OCI-LY7 (cell line): Measurements from ENCODE around the gene AP1G2. TPM values are rescaled to one million over a fixed set of nuclear protein-coding genes. Genes with fewer than 3 reads are reported as not detected.

Experiments
- BruUV-seq: library from RNA; stranded (reverse); fragments of 400-500 nt; replicated peaks from 2 replicates; lab custom pipeline; 2021; lab: Mats Ljungman, UMichigan
- CTCF ChIA-PET: fragments of 300-600 bp; sonication (Branson Sonifier 250); formaldehyde crosslinking; loops from one replicate; lab custom pipeline; 2022; ENCODE audit warnings: antibody characterized with exemption; ENCODE audit not compliant: unreplicated experiment; lab: Charles Lee
- POLR2A ChIA-PET: fragments of 300-600 bp; sonication (Branson Sonifier 250); formaldehyde crosslinking; loops from one replicate; lab custom pipeline; 2022; ENCODE audit warnings: antibody characterized with exemption; lab: Charles Lee
- DNase-seq: peaks from one replicate; pipeline ENCODE4 v3.0.0-alpha.2; 2015; ENCODE audit warnings: low spot score
- H2AFZ ChIP-seq: fragments of 200-600 bp; sonication (generic), shearing (Covaris generic); 2 replicates; pipeline ENCODE4 v1.6.1; 2014; ENCODE audit warnings: mild to moderate bottlenecking, antibody characterized with exemption, low read length, moderate library complexity
- H3K27ac ChIP-seq: fragments of 200-600 bp; sonication (generic); 2 replicates; pipeline ENCODE4 v1.5.1; 2014; ENCODE audit warnings: mixed run types, low read depth, mild to moderate bottlenecking, moderate library complexity, low read length, inconsistent platforms; ENCODE audit not compliant: poor library complexity, severe bottlenecking
- H3K36me3 ChIP-seq: fragments of 200-600 bp; sonication (generic); 2 replicates; pipeline ENCODE4 v1.6.1; 2014; ENCODE audit warnings: mild to moderate bottlenecking, antibody characterized with exemption, low read length, moderate library complexity, mixed read lengths; ENCODE audit not compliant: insufficient read depth
- H3K4me1 ChIP-seq: fragments of 200-600 bp; sonication (generic); 2 replicates; pipeline ENCODE4 v1.5.1; 2014; ENCODE audit warnings: mild to moderate bottlenecking, low read length; ENCODE audit not compliant: insufficient read depth, poor library complexity, severe bottlenecking
- H3K4me2 ChIP-seq: fragments of 200-600 bp; sonication (generic); 2 replicates; pipeline ENCODE4 v1.6.1; 2014; ENCODE audit warnings: mild to moderate bottlenecking, low read length
- H3K4me3 ChIP-seq: fragments of 200-600 bp; sonication (generic); 2 replicates; pipeline ENCODE4 v1.5.1; 2014; ENCODE audit warnings: mild to moderate bottlenecking, low read depth, low read length; ENCODE audit not compliant: poor library complexity, severe bottlenecking
- H3K79me2 ChIP-seq: fragments of 200-600 bp; sonication (generic); 2 replicates; pipeline ENCODE4 v1.6.1; 2016; ENCODE audit warnings: low read depth, mild to moderate bottlenecking, low read length, moderate library complexity, mixed read lengths; ENCODE audit not compliant: insufficient read depth
- H3K9me2 ChIP-seq: fragments of 200-600 bp; sonication (generic); 2 replicates; pipeline ENCODE4 v1.6.1; 2016; ENCODE audit warnings: mild to moderate bottlenecking, low read length, mixed read lengths; ENCODE audit not compliant: insufficient read depth
- H3K9me3 ChIP-seq: fragments of 200-600 bp; sonication (generic); 2 replicates; pipeline ENCODE4 v1.6.1; 2014; ENCODE audit warnings: mild to moderate bottlenecking, mixed run types, low read length, mixed read lengths
- H4K20me1 ChIP-seq: fragments of 200-600 bp; sonication (generic); 2 replicates; pipeline ENCODE4 v1.6.1; 2014; ENCODE audit warnings: mild to moderate bottlenecking, antibody characterized with exemption, low read length, moderate library complexity, mixed read lengths; ENCODE audit not compliant: insufficient read depth
- CTCF ChIP-seq: fragments of 200-600 bp; sonication (generic); conservative IDR thresholded peaks from 2 replicates; pipeline ENCODE4 v1.5.1; 2014; ENCODE audit warnings: mild to moderate bottlenecking, antibody characterized with exemption, low read length, moderate library complexity, mixed read lengths
- EZH2phosphoT487 ChIP-seq: fragments of 200-600 bp; sonication (generic); IDR thresholded peaks from 2 replicates; pipeline ENCODE4 v1.6.1; 2018; ENCODE audit warnings: low read depth, borderline replicate concordance, mild to moderate bottlenecking, mixed run types, antibody characterized with exemption, low read length, moderate library complexity, mixed read lengths
- intact Hi-C: fragments of 100-400 bp; cut with micrococcal nuclease; formaldehyde crosslinking; loops from one replicate; pipeline ENCODE4 v1.10.0; 2022; ENCODE audit not compliant: unreplicated experiment
- total RNA-seq, 2 experiments: library from RNA; depleted of rRNA in 1 of 2; stranded (reverse); fragments of >200 nt in 1 of 2; shearing (Covaris generic) in 1 of 2; gene quantifications; 2 replicates each; pipeline ENCODE4 v1.2.3, GENCODE V29; 2014 to 2022

Gene AP1G2
- total RNA-seq, 2 experiments from 2014 or later = 129 to 209 TPM

- H3K27ac ChIP-seq = peak overlapping the region; percentile 58
- TF ChIP-seq EZH2phosphoT487 = no peak
- no peak for TF ChIP-seq CTCF
These were observed 9.1 kb downstream of the AP1G2 start for GRCh38 chr14:23558346-23559009.

GRCh38 chr14:23557946-23558345 is 9.6 kb downstream of the AP1G2 start:
- CTCF ChIA-PET = interaction anchor here (0.6 kb wide), 1 partner anchor 1972 kb away, joined by 3 read pairs; no protein-coding TSS in a partner anchor
- intact Hi-C loops = loop anchor here (2.0 to 10.0 kb wide), 2 partner anchors 237 to 887 kb away; partner anchors contain the start of genes PABPN1 and SDR39U1
- BruUV-seq = no TSS peak
- TF ChIP-seq EZH2phosphoT487 (no peak), CTCF (no peak)
- H2AFZ ChIP-seq = no peak overlapping the region
- no peak for DNase-seq
- POLR2A ChIA-PET = interaction anchor here (0.6 to 2.1 kb wide), 7 partner anchors 9 to 242 kb away, joined by 3 to 9 read pairs (median 4); partner anchors contain the start of gene AP1G2
- H3K36me3 ChIP-seq = peaks cover 48% of the 10 kb centered on the region
- no peaks in the 10 kb centered on the region for H4K20me1 ChIP-seq
- no peaks in the 10 kb centered on the region for H3K9me3 ChIP-seq
- H3K4me3 ChIP-seq = peak overlapping the region; percentile 72
- peaks cover 21% of the 10 kb centered on the region for H3K4me1 ChIP-seq
- H3K27ac ChIP-seq = peak overlapping the region; percentile 58
- peaks cover 17% of the 10 kb centered on the region for H3K79me2 ChIP-seq
- no peaks in the 10 kb centered on the region for H3K9me2 ChIP-seq
- peak overlapping the region; percentile 91 for H3K4me2 ChIP-seq

More at GRCh38 chr14:23558346-23559009, 9.1 kb downstream of the AP1G2 start:
- H3K4me2 ChIP-seq = peak overlapping the region; percentile 91
- H2AFZ ChIP-seq = no peak overlapping the region
- DNase-seq = no peak
- H4K20me1 ChIP-seq = no peaks in the 10 kb centered on the region
- no peaks in the 10 kb centered on the region for H3K9me2 ChIP-seq
- intact Hi-C loops = loop anchor here (10.0 kb wide), 1 partner anchor 886 kb away; the partner anchor contains the start of gene SDR39U1
- H3K36me3 ChIP-seq = peaks cover 54% of the 10 kb centered on the region
- H3K4me1 ChIP-seq = peaks cover 21% of the 10 kb centered on the region
- POLR2A ChIA-PET = interaction anchor here (0.6 to 2.1 kb wide), 4 partner anchors 10 to 243 kb away, joined by 3 to 7 read pairs (median 4); no protein-coding TSS in a partner anchor
- no peaks in the 10 kb centered on the region for H3K9me3 ChIP-seq
- CTCF ChIA-PET = interaction anchor here (0.5 to 1.0 kb wide), 3 partner anchors 9 to 1973 kb away, joined by 3 to 5 read pairs (median 3); partner anchors contain the start of genes AP1G2 and PSME1
- H3K79me2 ChIP-seq = peaks cover 17% of the 10 kb centered on the region
- BruUV-seq = no TSS peak
- no peak overlapping the region for H3K4me3 ChIP-seq
